ENCODE data around the gene RAPH1.

DNA sequence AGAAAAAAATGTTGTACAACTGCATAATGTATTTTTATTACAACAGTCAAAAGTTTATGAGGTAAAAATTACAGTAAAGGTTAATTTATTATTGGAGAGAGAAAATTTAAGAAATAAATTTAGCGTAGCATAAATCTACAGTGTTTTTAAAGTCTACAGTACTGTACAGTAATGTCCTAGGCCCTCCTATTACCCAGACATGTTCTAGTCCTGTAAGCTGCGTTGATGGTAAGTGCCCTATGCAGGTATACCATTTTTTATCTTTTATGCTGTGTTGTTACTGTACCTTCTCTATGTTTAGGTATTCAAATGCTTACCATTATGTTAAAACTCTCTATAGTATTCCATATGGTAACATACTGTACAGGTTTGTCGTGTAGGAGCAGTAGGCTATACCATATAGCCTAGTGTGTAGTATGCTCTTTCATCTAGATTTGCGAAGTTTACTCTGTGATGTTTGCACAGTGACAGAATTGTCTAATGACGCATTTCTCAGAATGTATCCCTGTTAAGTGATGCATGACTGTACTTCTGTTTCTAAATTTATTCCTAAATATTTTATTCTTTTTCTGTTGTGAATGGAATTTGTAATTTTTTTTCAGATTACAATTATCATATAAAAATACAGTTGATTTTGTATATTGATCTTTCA lies 182.4 kb downstream of the RAPH1 start:
- TF ChIP-seq, protein P1, sequence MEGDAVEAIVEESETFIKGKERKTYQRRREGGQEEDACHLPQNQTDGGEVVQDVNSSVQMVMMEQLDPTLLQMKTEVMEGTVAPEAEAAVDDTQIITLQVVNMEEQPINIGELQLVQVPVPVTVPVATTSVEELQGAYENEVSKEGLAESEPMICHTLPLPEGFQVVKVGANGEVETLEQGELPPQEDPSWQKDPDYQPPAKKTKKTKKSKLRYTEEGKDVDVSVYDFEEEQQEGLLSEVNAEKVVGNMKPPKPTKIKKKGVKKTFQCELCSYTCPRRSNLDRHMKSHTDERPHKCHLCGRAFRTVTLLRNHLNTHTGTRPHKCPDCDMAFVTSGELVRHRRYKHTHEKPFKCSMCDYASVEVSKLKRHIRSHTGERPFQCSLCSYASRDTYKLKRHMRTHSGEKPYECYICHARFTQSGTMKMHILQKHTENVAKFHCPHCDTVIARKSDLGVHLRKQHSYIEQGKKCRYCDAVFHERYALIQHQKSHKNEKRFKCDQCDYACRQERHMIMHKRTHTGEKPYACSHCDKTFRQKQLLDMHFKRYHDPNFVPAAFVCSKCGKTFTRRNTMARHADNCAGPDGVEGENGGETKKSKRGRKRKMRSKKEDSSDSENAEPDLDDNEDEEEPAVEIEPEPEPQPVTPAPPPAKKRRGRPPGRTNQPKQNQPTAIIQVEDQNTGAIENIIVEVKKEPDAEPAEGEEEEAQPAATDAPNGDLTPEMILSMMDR (IDR thresholded peaks at IDR 0.05; ENCODE audit: low read depth, low read length): no peak
- TF ChIP-seq POLR2A (IDR thresholded peaks at IDR 0.05; ENCODE audit: extremely low read depth, insufficient read length): no peak
- TF ChIP-seq, protein P2, sequence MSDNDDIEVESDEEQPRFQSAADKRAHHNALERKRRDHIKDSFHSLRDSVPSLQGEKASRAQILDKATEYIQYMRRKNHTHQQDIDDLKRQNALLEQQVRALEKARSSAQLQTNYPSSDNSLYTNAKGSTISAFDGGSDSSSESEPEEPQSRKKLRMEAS (IDR thresholded peaks at IDR 0.05; ENCODE audit: low read depth, low read length): no peak
- no peak for TF ChIP-seq MYC (IDR thresholded peaks at IDR 0.05; ENCODE audit: low read depth, low read length)

Data from NB4 (cell line).